Astrocyte of the spinal cord (primary cell): ENCODE measurements around the gene MLANA.

Experiments
- DNase-seq: peaks from one replicate; pipeline ENCODE4 v3.0.0; 2011; ENCODE audit warnings: low read depth, low spot score
- H3K4me3 ChIP-seq: 2 replicates; pipeline ENCODE4 v1.5.1; 2011; ENCODE audit warnings: low read depth, mild to moderate bottlenecking, low read length, moderate library complexity
- CTCF ChIP-seq: IDR thresholded peaks from 2 replicates; pipeline ENCODE4 v1.5.1; 2012; ENCODE audit warnings: low read depth, mild to moderate bottlenecking, low read length, inconsistent platforms
- in situ Hi-C: cut with HindIII; loops from 2 replicates; pipeline ENCODE4 v1.10.0; 2017; ENCODE audit warnings: low sequenced_read_pairs

Gene MLANA

GRCh38 chr9:5949103-5949699, 58.5 kb downstream of the MLANA start:
- DNase-seq, result no peak
- in situ Hi-C loops, result no loop called here
- H3K4me3 ChIP-seq, result no peak overlapping the region
- TF ChIP-seq CTCF, result no peak

GRCh38 chr9:5950261-5950660, 59.6 kb downstream of the MLANA start:
- H3K4me3 ChIP-seq, result no peak overlapping the region
- TF ChIP-seq CTCF, result no peak
- DNase-seq, result no peak
- in situ Hi-C loops, result no loop called here

GRCh38 chr9:5951686-5952211, 61.1 kb downstream of the MLANA start:
- DNase-seq, result peak; percentile 10
- in situ Hi-C loops, result no loop called here
- TF ChIP-seq CTCF, result no peak
- H3K4me3 ChIP-seq, result no peak overlapping the region

GRCh38 chr9:5953743-5954707, 63.3 kb downstream of the MLANA start:
- no peak overlapping the region for H3K4me3 ChIP-seq
- no peak for TF ChIP-seq CTCF
- in situ Hi-C loops, result no loop called here
- DNase-seq, result no peak

- in situ Hi-C loops, result no loop called here
- DNase-seq, result no peak
- TF ChIP-seq CTCF, result no peak
- H3K4me3 ChIP-seq, result no peak overlapping the region
Observed at GRCh38 chr9:5957166-5957565, 66.5 kb downstream of the MLANA start.

- in situ Hi-C loops, result no loop called here
- no peak for DNase-seq
- TF ChIP-seq CTCF, result no peak
- no peak overlapping the region for H3K4me3 ChIP-seq
Observed at GRCh38 chr9:5958273-5958672, 67.6 kb downstream of the MLANA start.
